Measurements from ENCODE around the gene DOK4. TPM values are rescaled to one million over a fixed set of nuclear protein-coding genes. Genes with fewer than 3 reads are reported as not detected.
"Not testable (repeated sequence)": the region's sequence is repeated elsewhere in the genome, so short reads cannot be mapped to it uniquely, and the experiment has no call there.

DOK4 gene
- total RNA-seq, 1 donor from 2014 or later: 83.6 TPM

DNA sequence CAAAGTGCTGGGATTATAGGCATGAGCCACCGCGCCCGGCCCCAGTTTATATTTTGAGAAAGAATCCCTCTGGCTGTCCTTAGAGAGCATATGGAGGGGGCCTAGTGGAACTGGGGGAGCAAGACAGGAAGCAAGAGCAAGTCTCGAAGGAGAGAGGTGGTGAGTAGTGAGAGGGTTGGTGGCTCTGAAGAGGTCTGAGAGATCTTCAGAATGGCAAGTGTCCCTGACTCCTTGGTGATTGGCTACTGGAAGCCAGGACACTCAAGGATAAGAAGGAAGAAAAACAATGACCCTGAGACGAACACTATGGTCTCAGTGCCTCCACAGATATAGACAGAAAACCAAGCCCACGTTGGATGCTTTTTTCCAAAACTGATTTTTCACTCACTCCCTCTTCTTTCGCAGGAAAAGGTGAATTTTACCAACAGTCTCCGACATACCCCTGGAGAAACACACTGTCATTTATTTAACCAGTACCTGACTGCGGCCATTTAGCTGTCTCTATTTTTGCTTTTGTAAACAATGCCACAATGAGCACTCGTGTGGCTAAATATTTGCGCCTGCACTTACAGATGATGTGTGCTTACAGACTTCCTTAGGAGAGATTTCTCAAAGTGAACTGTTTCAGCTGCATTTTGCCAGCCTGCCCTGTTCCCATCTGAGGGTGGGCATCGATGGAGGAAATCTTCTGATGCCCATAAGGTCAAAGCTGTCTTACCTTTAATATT, 15.9 kb upstream of the DOK4 start:
- Mint-ChIP-seq H3K9me3 (no peaks in the 10 kb centered on the region), H3K27ac (no peak overlapping the region), H3K27me3 (ENCODE audit: low read depth) (no peaks in the 10 kb centered on the region), H3K36me3 (no peaks in the 10 kb centered on the region), H3K4me3 (no peak overlapping the region), H3K4me1 (peaks cover 49% of the 10 kb centered on the region)
- TF ChIP-seq, protein P1, sequence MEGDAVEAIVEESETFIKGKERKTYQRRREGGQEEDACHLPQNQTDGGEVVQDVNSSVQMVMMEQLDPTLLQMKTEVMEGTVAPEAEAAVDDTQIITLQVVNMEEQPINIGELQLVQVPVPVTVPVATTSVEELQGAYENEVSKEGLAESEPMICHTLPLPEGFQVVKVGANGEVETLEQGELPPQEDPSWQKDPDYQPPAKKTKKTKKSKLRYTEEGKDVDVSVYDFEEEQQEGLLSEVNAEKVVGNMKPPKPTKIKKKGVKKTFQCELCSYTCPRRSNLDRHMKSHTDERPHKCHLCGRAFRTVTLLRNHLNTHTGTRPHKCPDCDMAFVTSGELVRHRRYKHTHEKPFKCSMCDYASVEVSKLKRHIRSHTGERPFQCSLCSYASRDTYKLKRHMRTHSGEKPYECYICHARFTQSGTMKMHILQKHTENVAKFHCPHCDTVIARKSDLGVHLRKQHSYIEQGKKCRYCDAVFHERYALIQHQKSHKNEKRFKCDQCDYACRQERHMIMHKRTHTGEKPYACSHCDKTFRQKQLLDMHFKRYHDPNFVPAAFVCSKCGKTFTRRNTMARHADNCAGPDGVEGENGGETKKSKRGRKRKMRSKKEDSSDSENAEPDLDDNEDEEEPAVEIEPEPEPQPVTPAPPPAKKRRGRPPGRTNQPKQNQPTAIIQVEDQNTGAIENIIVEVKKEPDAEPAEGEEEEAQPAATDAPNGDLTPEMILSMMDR (IDR thresholded peaks at IDR 0.05; ENCODE audit: unreplicated experiment): no peak
- no peak for DNase-seq (ENCODE audit: low spot score in 2 of 2, unreplicated experiment in 2 of 2)

DNA sequence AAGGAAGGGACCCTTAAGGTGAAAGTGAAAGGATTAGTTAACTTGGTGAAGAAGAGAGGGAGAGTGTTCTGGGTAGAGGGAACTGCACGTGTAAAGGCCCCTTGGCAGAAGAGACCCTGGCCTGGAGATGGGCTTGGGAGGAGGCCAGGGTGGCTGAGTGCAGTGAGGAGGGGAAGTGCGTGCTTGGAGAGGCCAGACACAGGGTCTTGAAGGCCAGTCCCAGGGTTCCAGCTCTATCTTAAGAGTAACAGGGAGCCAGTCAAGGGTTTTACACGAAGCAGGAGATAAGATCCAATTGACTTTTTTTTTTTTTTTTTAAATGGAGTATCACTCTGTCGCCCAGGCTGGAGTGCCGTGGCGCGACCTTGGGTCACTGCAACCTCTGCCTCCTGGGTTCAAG, 15.2 kb upstream of the DOK4 start:
- Mint-ChIP-seq H3K4me3 (no peak overlapping the region), H3K27ac (peak overlapping the region; percentile 55), H3K4me1 (peaks cover 44% of the 10 kb centered on the region), H3K36me3 (no peaks in the 10 kb centered on the region), H3K27me3 (ENCODE audit: low read depth) (no peaks in the 10 kb centered on the region), H3K9me3 (no peaks in the 10 kb centered on the region)
- no peak for DNase-seq (ENCODE audit: low spot score in 2 of 2, unreplicated experiment in 2 of 2)
- TF ChIP-seq, protein P1 (IDR thresholded peaks at IDR 0.05; ENCODE audit: unreplicated experiment): no peak

DNA sequence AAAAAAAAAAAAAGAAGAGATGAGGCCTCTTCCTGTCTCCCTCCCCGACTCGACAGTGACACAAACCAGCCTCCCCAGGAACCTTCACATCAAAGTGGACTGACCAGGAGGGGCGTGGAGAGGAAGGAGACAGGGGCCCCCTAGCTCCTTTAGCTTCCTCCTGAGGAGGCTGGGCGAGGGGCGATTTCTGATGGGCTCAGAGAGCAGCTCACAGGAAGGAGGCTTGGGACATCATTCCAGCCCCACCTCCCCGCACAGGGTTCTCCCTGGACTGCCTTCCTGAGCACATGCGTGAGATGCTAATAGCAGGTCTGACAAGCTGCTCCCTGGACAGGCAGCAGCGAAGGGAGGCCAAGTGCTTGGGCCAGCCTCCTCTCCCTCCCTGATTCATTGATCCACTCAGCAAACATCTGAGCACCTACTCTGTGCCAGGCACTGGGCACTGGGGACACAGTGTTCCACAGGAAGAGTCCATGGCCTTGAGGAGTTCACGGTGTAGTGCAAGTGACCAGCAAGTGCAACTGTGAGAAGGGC, 14.4 kb upstream of the DOK4 start:
- DNase-seq (ENCODE audit: low spot score in 2 of 2, unreplicated experiment in 2 of 2): no peak
- no peaks in the 10 kb centered on the region for H3K27me3 Mint-ChIP-seq (ENCODE audit: low read depth)
- peak overlapping the region; percentile 55 for H3K27ac Mint-ChIP-seq
- no peaks in the 10 kb centered on the region for H3K9me3 Mint-ChIP-seq
- H3K36me3 Mint-ChIP-seq: no peaks in the 10 kb centered on the region
- peaks cover 44% of the 10 kb centered on the region for H3K4me1 Mint-ChIP-seq
- TF ChIP-seq, protein P1 (IDR thresholded peaks at IDR 0.05; ENCODE audit: unreplicated experiment): no peak
- H3K4me3 Mint-ChIP-seq: no peak overlapping the region

DNA sequence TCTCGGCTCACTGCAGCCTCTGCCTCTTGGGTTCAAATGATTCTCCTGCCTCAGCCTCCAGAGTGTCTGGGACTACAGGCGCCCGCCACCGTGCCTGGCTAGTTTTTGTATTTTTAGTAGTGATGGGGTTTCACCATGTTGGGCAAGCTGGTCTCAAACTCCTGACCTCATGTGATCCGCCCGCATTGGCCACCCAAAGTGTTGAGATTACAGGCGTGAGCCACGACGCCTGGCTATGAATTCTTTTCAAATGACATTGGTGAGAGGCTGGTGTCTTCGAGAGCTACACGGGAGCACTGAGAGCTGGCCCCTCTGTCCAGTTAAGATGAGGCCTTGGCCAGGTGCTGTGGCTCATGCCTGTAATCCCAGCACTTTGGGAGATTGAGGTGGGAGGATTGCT, 13.6 kb upstream of the DOK4 start:
- not testable (repeated sequence) for H3K4me3 Mint-ChIP-seq; H3K9me3 Mint-ChIP-seq; H3K36me3 Mint-ChIP-seq; H3K27me3 Mint-ChIP-seq (ENCODE audit: low read depth); DNase-seq (ENCODE audit: low spot score in 2 of 2, unreplicated experiment in 2 of 2)
- H3K27ac Mint-ChIP-seq: peak overlapping the region; percentile 16
- peaks cover 40% of the 10 kb centered on the region for H3K4me1 Mint-ChIP-seq

DNA sequence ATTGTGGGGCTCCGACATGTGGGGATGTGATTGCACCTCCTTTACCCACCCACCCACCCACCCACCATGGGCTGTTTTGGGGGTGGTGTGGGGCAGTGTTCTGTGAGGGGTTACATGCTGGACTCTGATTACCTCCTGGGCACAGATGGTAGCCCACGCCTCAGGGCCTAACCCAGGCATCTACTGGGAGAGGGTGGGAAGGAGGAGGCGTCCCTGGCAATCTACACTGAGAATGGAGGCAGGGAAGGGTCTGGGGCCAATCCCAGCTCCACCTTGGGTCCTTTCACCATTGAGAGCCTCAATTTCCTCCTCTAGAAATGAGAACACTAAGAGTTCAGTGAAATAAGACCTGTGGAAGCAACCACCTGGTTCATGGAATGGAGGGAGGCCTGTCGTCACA, 11.7 kb upstream of the DOK4 start:
- Mint-ChIP-seq H3K27ac (no peak overlapping the region), H3K4me1 (peaks cover 23% of the 10 kb centered on the region), H3K36me3 (no peaks in the 10 kb centered on the region), H3K27me3 (ENCODE audit: low read depth) (no peaks in the 10 kb centered on the region), H3K9me3 (no peaks in the 10 kb centered on the region), H3K4me3 (no peak overlapping the region)
- DNase-seq (ENCODE audit: low spot score in 2 of 2, unreplicated experiment in 2 of 2): no peak
- TF ChIP-seq, protein P1 (IDR thresholded peaks at IDR 0.05; ENCODE audit: unreplicated experiment): no peak

DNA sequence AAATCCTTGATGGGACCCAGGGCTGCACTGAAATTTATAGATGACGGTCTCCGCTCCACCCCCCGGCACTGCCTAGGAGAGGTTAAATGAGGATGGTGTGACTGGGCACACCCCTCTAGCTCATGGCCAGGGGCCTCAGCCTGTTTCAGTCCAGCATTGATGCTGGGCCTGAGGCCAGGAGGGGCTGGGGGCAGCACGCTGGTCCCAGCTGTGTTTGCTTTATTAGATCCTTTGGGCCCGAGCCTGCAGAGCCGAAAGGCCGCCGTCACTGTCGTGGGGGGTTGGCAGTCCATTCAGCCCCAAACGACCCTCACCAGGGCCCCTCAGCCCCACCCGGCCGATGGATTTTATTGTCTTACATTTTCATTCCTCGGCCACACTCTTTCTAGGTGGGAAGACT, 10.8 kb upstream of the DOK4 start:
- H3K36me3 Mint-ChIP-seq: no peaks in the 10 kb centered on the region
- H3K9me3 Mint-ChIP-seq: no peaks in the 10 kb centered on the region
- H3K4me1 Mint-ChIP-seq: peaks cover 14% of the 10 kb centered on the region
- no peaks in the 10 kb centered on the region for H3K27me3 Mint-ChIP-seq (ENCODE audit: low read depth)
- peak overlapping the region; percentile 47 for H3K27ac Mint-ChIP-seq
- no peak overlapping the region for H3K4me3 Mint-ChIP-seq
- TF ChIP-seq, protein P1 (IDR thresholded peaks at IDR 0.05; ENCODE audit: unreplicated experiment): no peak
- no peak for DNase-seq (ENCODE audit: low spot score in 2 of 2, unreplicated experiment in 2 of 2)

All from mesothelial cell of epicardium (in vitro differentiated cells).